H1 (cell line): ENCODE results near the gene EPB41L4B. TPM values are rescaled to one million over a fixed set of nuclear protein-coding genes. Genes with fewer than 3 reads are reported as not detected.
A peak's percentile ranks its signal among the peaks of the same experiment; 100 is the strongest.

Experiments used
- MAFK ChIP-seq: IDR thresholded peaks from 2 replicates; pipeline ENCODE4 v1.6.1; 2012; ENCODE audit warnings: low read depth, mild to moderate bottlenecking, improper control_type of control experiment, low read length
- NRF1 ChIP-seq: IDR thresholded peaks from 2 replicates; pipeline ENCODE4 v1.6.1; 2011; ENCODE audit warnings: mild to moderate bottlenecking, low read depth, low read length, improper control_type of control experiment
- RAD21 ChIP-seq, 2 experiments: IDR thresholded peaks in 1 of 2; conservative IDR thresholded peaks in 1 of 2; 2 replicates each; pipeline ENCODE4 v1.6.1; 2011; ENCODE audit warnings: low read depth in 2 of 2, low read length in 2 of 2, improper control_type of control experiment in 1 of 2, inconsistent platforms in 1 of 2, mild to moderate bottlenecking in 1 of 2, moderate library complexity in 1 of 2
- USF2 ChIP-seq: IDR thresholded peaks from 2 replicates; pipeline ENCODE4 v1.6.1; 2011; ENCODE audit warnings: low read length, improper control_type of control experiment
- polyA plus RNA-seq, 7 experiments: library from polyadenylated mRNA; depleted of rRNA in 3 of 7; stranded (reverse) in 5 of 7; unstranded in 2 of 7; fragments of >200 nt in 5 of 7; fragments of 200-250 nt in 2 of 7; gene quantifications; 1 replicate in 5 of 7; 2 replicates in 1 of 7; 4 replicates in 1 of 7; pipeline versions ENCODE4 v1.2.1 to v1.2.3, GENCODE V29; 2011 to 2013; ENCODE audit warnings: missing spikeins in 2 of 7, mixed read lengths in 2 of 7
- total RNA-seq: library from RNA; stranded (reverse); fragmentation: NEBNext Ultra II Directional; extraction: Animal tissue kit (Norgen Biotek cat#: 25700); gene quantifications from 2 replicates; pipeline ENCODE4 v1.2.1, GENCODE V29; 2021

Gene EPB41L4B
- total and polyA plus RNA-seq, 2 of the 8 experiments (the other 6 are each of a cell fraction or from before 2014, with no cell fraction given) = 11.9 to 25.0 TPM

- TF ChIP-seq MAFK (no peak), NRF1 (no peak), USF2 (no peak), RAD21 (IDR thresholded peaks at IDR 0.05 in 1 of 2, conservative IDR thresholded peaks at IDR 0.05 in 1 of 2; ENCODE audit: low read depth in 2 of 2, low read length in 2 of 2) (peak; percentile 87)
Observed at GRCh38 chr9:109192732-109193361, 128.0 kb downstream of the EPB41L4B start (continued).
